ENCODE results near the gene MON1A.

MON1A gene

GRCh38 chr3:49929291-49930167 lies at the start of gene MON1A:
MON1A (minus strand) TSS chr3:49929811; CDS start chr3:49913346, 16,465 bp downstream.
- peak; percentile 93 to 99 (median 96) for DNase-seq
- intact Hi-C loops (cut with DNase I) = loop anchor here (1.0 to 10.0 kb wide), 2 partner anchors 11 to 165 kb away; partner anchors contain the start of gene RBM6

- intact Hi-C loops (cut with DNase I) = no loop called here
- no peak for DNase-seq
Observed at GRCh38 chr3:49976942-49977341, 47.3 kb upstream of the MON1A start.

- intact Hi-C loops (cut with DNase I) = no loop called here
- no peak for DNase-seq
Observed at GRCh38 chr3:49972656-49973055, 43.0 kb upstream of the MON1A start.

GRCh38 chr3:49968346-49968745 lies 38.7 kb upstream of the MON1A start:
- intact Hi-C loops (cut with DNase I) = no loop called here
- DNase-seq = no peak

GRCh38 chr3:49967291-49967690 lies 37.7 kb upstream of the MON1A start:
- no peak for DNase-seq
- intact Hi-C loops (cut with DNase I) = no loop called here

- DNase-seq = no peak
- intact Hi-C loops (cut with DNase I) = no loop called here
Observed at GRCh38 chr3:49966233-49966942, 36.8 kb upstream of the MON1A start.

GRCh38 chr3:49955636-49956035 lies 26.0 kb upstream of the MON1A start:
- intact Hi-C loops (cut with DNase I) = no loop called here
- DNase-seq = no peak

GRCh38 chr3:49952924-49953323 lies 23.3 kb upstream of the MON1A start:
- intact Hi-C loops (cut with DNase I) = no loop called here
- DNase-seq = no peak

GRCh38 chr3:49942651-49943050 lies 13.0 kb upstream of the MON1A start:
- intact Hi-C loops (cut with DNase I) = no loop called here
- peak in 1 of 10 donors; percentile 5 for DNase-seq

- intact Hi-C loops (cut with DNase I) = loop anchor here (1.0 kb wide), 1 partner anchor 11 kb away; the partner anchor contains the start of gene MON1A
- peak in 1 of 10 donors; percentile 1 for DNase-seq
Observed at GRCh38 chr3:49940667-49941249, 11.1 kb upstream of the MON1A start.

- DNase-seq = peak; percentile 98 to 100 (median 100)
- intact Hi-C loops (cut with DNase I) = loop anchor here (1.0 to 10.0 kb wide), 2 partner anchors 11 to 155 kb away; partner anchors contain the start of gene MON1A
Observed at GRCh38 chr3:49939858-49940666, 10.5 kb upstream of the MON1A start, which contains the start of gene RBM6. RBM6 (plus strand) TSS chr3:49940150; CDS start chr3:49962642, 22,492 bp downstream.

GRCh38 chr3:49937090-49937489 lies 7.5 kb upstream of the MON1A start:
- peak in 1 of 10 donors; percentile 16 for DNase-seq
- intact Hi-C loops (cut with DNase I) = loop anchor here (10.0 kb wide), 1 partner anchor 158 kb away; no protein-coding TSS in a partner anchor

GRCh38 chr3:49932281-49932680 lies 2.7 kb upstream of the MON1A start:
- intact Hi-C loops (cut with DNase I) = loop anchor here (10.0 kb wide), 1 partner anchor 163 kb away; no protein-coding TSS in a partner anchor
- DNase-seq = peak in 3 of 10 donors; percentile 25 to 56 (median 40)

GRCh38 chr3:49930922-49931321 lies 1.3 kb upstream of the MON1A start:
- DNase-seq = peak in 3 of 10 donors; percentile 6 to 77 (median 20)
- intact Hi-C loops (cut with DNase I) = loop anchor here (10.0 kb wide), 1 partner anchor 164 kb away; no protein-coding TSS in a partner anchor

GRCh38 chr3:49930168-49930690 lies 618 bp upstream of the MON1A start:
- intact Hi-C loops (cut with DNase I) = loop anchor here (10.0 kb wide), 1 partner anchor 165 kb away; no protein-coding TSS in a partner anchor
- peak in 2 of 10 donors; percentile 43 to 55 for DNase-seq

GRCh38 chr3:49928481-49929017 lies 1.1 kb downstream of the MON1A start:
- peak in 3 of 10 donors; percentile 56 to 72 (median 62) for DNase-seq

GRCh38 chr3:49927798-49928197 lies 1.8 kb downstream of the MON1A start:
- DNase-seq = peak in 1 of 10 donors; percentile 54

More at GRCh38 chr3:49928481-49929017, 1.1 kb downstream of the MON1A start:
- intact Hi-C loops (cut with DNase I) = loop anchor here (1.0 kb wide), 1 partner anchor 12 kb away; the partner anchor contains the start of gene RBM6

GRCh38 chr3:49926117-49926728 lies 3.4 kb downstream of the MON1A start:
- intact Hi-C loops (cut with DNase I) = no loop called here
- DNase-seq = peak in 3 of 10 donors; percentile 5 to 8 (median 7)

More at GRCh38 chr3:49927798-49928197, 1.8 kb downstream of the MON1A start:
- intact Hi-C loops (cut with DNase I) = no loop called here

Data from posterior cingulate gyrus (tissue), 11 donors.